Ovary (tissue), 3 donors: ENCODE data around the gene STN1.

Experiments
- EP300 ChIP-seq: sonication (generic); formaldehyde crosslinking; IDR thresholded peaks from one replicate; pipeline ENCODE4 v1.6.1; 2017; ENCODE audit warnings: antibody characterized with exemption
- POLR2A ChIP-seq: fragments of 450-650 bp; IDR thresholded peaks from one replicate; pipeline ENCODE4 v1.6.1; 2017; ENCODE audit warnings: antibody characterized with exemption, mild to moderate bottlenecking, moderate library complexity
- TF ChIP-seq, protein P1 (sequence below), 3 donors: fragments of 450-650 bp in 2 of 3; fragments of 200-600 bp in 1 of 3; IDR thresholded peaks; one replicate each; pipeline versions ENCODE4 v1.5.1 to v1.8.0; 2016 to 2022; ENCODE audit warnings: antibody characterized with exemption in 3 of 3, mild to moderate bottlenecking in 1 of 3
- donor health status: DM: no; HTN: no; CAD: no.

DNA sequence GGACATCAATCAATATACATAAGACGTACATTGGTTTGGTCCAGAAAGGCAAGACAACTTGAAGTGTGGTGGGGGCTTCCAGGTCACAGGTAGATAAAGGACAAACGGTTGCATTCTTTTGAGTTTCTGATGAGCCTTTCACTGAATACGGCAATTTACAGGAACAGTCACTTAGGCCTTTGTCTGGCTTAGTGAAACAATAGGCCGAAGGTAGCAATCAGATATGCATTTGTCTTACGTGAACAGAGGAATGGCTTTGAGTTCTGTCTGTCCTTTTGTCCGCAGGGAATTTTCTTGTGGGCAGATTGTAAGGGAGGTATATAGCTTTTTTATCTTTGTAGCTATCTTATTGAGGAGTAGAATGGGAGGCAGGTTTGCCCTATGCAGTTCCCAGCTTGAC is 10.8 kb upstream of the STN1 start:
- TF ChIP-seq, protein P1, sequence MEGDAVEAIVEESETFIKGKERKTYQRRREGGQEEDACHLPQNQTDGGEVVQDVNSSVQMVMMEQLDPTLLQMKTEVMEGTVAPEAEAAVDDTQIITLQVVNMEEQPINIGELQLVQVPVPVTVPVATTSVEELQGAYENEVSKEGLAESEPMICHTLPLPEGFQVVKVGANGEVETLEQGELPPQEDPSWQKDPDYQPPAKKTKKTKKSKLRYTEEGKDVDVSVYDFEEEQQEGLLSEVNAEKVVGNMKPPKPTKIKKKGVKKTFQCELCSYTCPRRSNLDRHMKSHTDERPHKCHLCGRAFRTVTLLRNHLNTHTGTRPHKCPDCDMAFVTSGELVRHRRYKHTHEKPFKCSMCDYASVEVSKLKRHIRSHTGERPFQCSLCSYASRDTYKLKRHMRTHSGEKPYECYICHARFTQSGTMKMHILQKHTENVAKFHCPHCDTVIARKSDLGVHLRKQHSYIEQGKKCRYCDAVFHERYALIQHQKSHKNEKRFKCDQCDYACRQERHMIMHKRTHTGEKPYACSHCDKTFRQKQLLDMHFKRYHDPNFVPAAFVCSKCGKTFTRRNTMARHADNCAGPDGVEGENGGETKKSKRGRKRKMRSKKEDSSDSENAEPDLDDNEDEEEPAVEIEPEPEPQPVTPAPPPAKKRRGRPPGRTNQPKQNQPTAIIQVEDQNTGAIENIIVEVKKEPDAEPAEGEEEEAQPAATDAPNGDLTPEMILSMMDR (IDR thresholded peaks at IDR 0.05): no peak
- no peak for TF ChIP-seq POLR2A
- no peak for TF ChIP-seq EP300
